SK-N-DZ (cell line): Measurements from ENCODE around the gene IL17RC.
"Not testable (repeated sequence)": the region's sequence is repeated elsewhere in the genome, so short reads cannot be mapped to it uniquely, and the experiment has no call there.

Experiments used
- DNase-seq: peaks from one replicate; pipeline ENCODE4 v3.0.0-alpha.2; 2015; ENCODE audit warnings: low spot score

The IL17RC gene

GRCh38 chr3:9895715-9896114 is 21.2 kb upstream of the IL17RC start:
- not testable (repeated sequence) for DNase-seq

GRCh38 chr3:9896755-9897407 is 20.0 kb upstream of the IL17RC start:
- DNase-seq = not testable (repeated sequence)

- DNase-seq = no peak
Measured at GRCh38 chr3:9897408-9898372, 19.2 kb upstream of the IL17RC start.

GRCh38 chr3:9898467-9899241 is 18.2 kb upstream of the IL17RC start:
- no peak for DNase-seq

GRCh38 chr3:9899289-9899791 is 17.6 kb upstream of the IL17RC start:
- DNase-seq = no peak

GRCh38 chr3:9900965-9901415 is 15.9 kb upstream of the IL17RC start:
- not testable (repeated sequence) for DNase-seq

GRCh38 chr3:9901967-9902366 is 14.9 kb upstream of the IL17RC start:
- DNase-seq = no peak

GRCh38 chr3:9902372-9903237 is 14.3 kb upstream of the IL17RC start, which contains the start of gene IL17RE:
Gene IL17RE, plus strand, starts transcription at chr3:9902848. Its CDS starts 85 bp downstream, at chr3:9902933.
- no peak for DNase-seq

- no peak for DNase-seq
Measured at GRCh38 chr3:9903238-9903624, 13.7 kb upstream of the IL17RC start.

GRCh38 chr3:9903904-9904303 is 13.0 kb upstream of the IL17RC start:
- no peak for DNase-seq

- no peak for DNase-seq
Measured at GRCh38 chr3:9906480-9906879, 10.4 kb upstream of the IL17RC start.

GRCh38 chr3:9908286-9908685 is 8.6 kb upstream of the IL17RC start:
- DNase-seq = no peak

- DNase-seq = no peak
Measured at GRCh38 chr3:9909221-9910013, 7.5 kb upstream of the IL17RC start.

GRCh38 chr3:9911863-9912262 is 5.0 kb upstream of the IL17RC start:
- no peak for DNase-seq

GRCh38 chr3:9912294-9912935 is 4.5 kb upstream of the IL17RC start:
- no peak for DNase-seq

GRCh38 chr3:9913601-9914000 is 3.3 kb upstream of the IL17RC start:
- DNase-seq = no peak

GRCh38 chr3:9914011-9914410 is 2.9 kb upstream of the IL17RC start:
- DNase-seq = no peak

GRCh38 chr3:9914559-9915253 is 2.2 kb upstream of the IL17RC start:
- DNase-seq = peak; percentile 77
